ENCODE data around the gene MIEF2.

GRCh38 chr17:18277076-18277475 lies 16.6 kb downstream of the MIEF2 start:
- TF ChIP-seq CTCF (IDR thresholded peaks at IDR 0.05) (no peak), POLR2A (IDR thresholded peaks at IDR 0.05) (no peak)
